HL-60/S4 treated with retinoic acid at 250 ng/mL for 4 days and 3 days (cell line): Measurements from ENCODE around the gene MRGPRG.

Source experiments
- in situ Hi-C: fragments of 300-500 bp; cut with MboI; formaldehyde crosslinking; loops from 2 replicates; pipeline ENCODE4 v1.7.0; 2022; ENCODE audit warnings: low sequenced_read_pairs

MRGPRG gene

GRCh38 chr11:3225826-3226750 lies 7.5 kb upstream of the MRGPRG start:
- in situ Hi-C loops, result no loop called here

- in situ Hi-C loops, result no loop called here
These were observed 6.6 kb upstream of the MRGPRG start for GRCh38 chr11:3225159-3225758.

GRCh38 chr11:3224401-3225057 lies 5.9 kb upstream of the MRGPRG start:
- in situ Hi-C loops, result no loop called here

- in situ Hi-C loops, result no loop called here
These were observed 5.3 kb upstream of the MRGPRG start for GRCh38 chr11:3223932-3224381.

- in situ Hi-C loops, result no loop called here
These were observed 4.6 kb upstream of the MRGPRG start for GRCh38 chr11:3222941-3223915.

- in situ Hi-C loops, result no loop called here
These were observed 3.6 kb upstream of the MRGPRG start for GRCh38 chr11:3222003-3222855.

GRCh38 chr11:3221408-3222002 lies 2.9 kb upstream of the MRGPRG start:
- in situ Hi-C loops, result no loop called here

- in situ Hi-C loops, result no loop called here
These were observed 2.2 kb upstream of the MRGPRG start for GRCh38 chr11:3220521-3221407.

GRCh38 chr11:3220101-3220500 lies 1.5 kb upstream of the MRGPRG start:
- in situ Hi-C loops, result no loop called here

GRCh38 chr11:3219281-3219892 lies 774 bp upstream of the MRGPRG start:
- in situ Hi-C loops, result loop anchor here (10.0 kb wide), 1 partner anchor 115 kb away; no protein-coding TSS in a partner anchor

GRCh38 chr11:3217818-3218482 lies 663 bp downstream of the MRGPRG start:
- in situ Hi-C loops, result loop anchor here (10.0 kb wide), 1 partner anchor 113 kb away; no protein-coding TSS in a partner anchor

GRCh38 chr11:3216027-3216525 lies 2.5 kb downstream of the MRGPRG start:
- in situ Hi-C loops, result loop anchor here (10.0 kb wide), 1 partner anchor 111 kb away; no protein-coding TSS in a partner anchor

- in situ Hi-C loops, result loop anchor here (10.0 kb wide), 1 partner anchor 111 kb away; no protein-coding TSS in a partner anchor
These were observed 3.1 kb downstream of the MRGPRG start for GRCh38 chr11:3215346-3216026.

GRCh38 chr11:3214420-3214699 lies 4.3 kb downstream of the MRGPRG start:
- in situ Hi-C loops, result loop anchor here (10.0 kb wide), 1 partner anchor 110 kb away; no protein-coding TSS in a partner anchor

GRCh38 chr11:3213659-3214419 lies 4.8 kb downstream of the MRGPRG start:
- in situ Hi-C loops, result loop anchor here (10.0 kb wide), 1 partner anchor 109 kb away; no protein-coding TSS in a partner anchor
